Mammary epithelial cell (primary cell): ENCODE measurements around the gene TOP2B.

Source experiments
- EZH2 ChIP-seq: IDR thresholded peaks from 2 replicates; pipeline ENCODE4 v1.6.1; 2012; ENCODE audit warnings: low read length, inconsistent platforms, borderline replicate concordance
- TF ChIP-seq, protein P1 (sequence below), 2 donors: IDR thresholded peaks in 1 of 2; conservative IDR thresholded peaks in 1 of 2; 2 replicates each; pipeline ENCODE4 v1.5.1; 2011 to 2012; ENCODE audit warnings: inconsistent platforms in 2 of 2, low read length in 2 of 2, mild to moderate bottlenecking in 2 of 2, control low read depth in 1 of 2, low read depth in 1 of 2; ENCODE audit not compliant: insufficient read depth in 1 of 2; ENCODE audit errors: extremely low read depth in 1 of 2

DNA sequence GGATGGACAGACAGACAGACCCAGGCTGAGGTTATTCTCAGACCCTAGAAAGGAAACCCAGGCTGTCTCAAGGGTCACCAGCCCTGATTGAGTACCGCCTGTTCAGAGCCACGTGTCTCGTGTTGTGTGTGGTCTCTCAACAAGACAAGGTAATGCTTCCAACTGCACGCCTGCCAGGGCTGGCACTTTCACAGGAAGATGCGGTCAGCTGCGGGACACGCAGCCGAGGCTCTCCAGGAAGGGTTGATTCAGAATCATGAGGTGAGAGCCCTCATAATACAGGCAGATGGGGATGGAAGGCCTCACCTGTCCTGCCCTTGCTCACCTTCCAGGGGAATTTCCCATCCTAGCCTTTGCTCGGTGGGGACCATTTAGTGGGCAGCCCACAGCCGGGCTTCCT lies 81.4 kb downstream of the TOP2B start:
- TF ChIP-seq, protein P1, sequence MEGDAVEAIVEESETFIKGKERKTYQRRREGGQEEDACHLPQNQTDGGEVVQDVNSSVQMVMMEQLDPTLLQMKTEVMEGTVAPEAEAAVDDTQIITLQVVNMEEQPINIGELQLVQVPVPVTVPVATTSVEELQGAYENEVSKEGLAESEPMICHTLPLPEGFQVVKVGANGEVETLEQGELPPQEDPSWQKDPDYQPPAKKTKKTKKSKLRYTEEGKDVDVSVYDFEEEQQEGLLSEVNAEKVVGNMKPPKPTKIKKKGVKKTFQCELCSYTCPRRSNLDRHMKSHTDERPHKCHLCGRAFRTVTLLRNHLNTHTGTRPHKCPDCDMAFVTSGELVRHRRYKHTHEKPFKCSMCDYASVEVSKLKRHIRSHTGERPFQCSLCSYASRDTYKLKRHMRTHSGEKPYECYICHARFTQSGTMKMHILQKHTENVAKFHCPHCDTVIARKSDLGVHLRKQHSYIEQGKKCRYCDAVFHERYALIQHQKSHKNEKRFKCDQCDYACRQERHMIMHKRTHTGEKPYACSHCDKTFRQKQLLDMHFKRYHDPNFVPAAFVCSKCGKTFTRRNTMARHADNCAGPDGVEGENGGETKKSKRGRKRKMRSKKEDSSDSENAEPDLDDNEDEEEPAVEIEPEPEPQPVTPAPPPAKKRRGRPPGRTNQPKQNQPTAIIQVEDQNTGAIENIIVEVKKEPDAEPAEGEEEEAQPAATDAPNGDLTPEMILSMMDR (conservative IDR thresholded peaks at IDR 0.05 in 1 of 2, IDR thresholded peaks at IDR 0.05 in 1 of 2; ENCODE audit: extremely low read depth in 1 of 2, insufficient read depth in 1 of 2, low read depth in 1 of 2, low read length in 2 of 2) = no peak
- no peak for TF ChIP-seq EZH2
